Measurements from ENCODE around the gene TBCK.

TBCK gene

DNA sequence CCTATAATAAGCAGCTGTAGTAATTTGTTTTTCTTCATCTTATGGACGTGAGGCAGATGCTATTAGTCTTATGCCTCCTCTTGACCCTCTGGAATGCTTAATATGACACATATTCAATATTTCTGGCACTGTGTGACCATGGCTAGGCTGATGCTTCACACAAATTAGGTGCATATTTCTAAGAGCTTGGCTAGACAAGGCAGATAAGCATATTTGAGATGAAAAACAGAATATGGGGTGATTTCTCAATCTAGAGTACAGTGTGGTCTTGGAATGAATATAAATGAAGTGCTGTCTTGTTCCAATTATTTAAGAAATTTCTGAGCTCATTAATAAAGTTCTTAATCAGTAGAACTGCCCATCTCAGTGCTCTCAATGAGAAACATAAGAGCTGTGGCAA, 264.5 kb downstream of the TBCK start:
- DNase-seq = no peak
- no peak overlapping the region for H3K4me3 ChIP-seq (ENCODE audit: low read depth, low read length)
- no peak overlapping the region for H3K27ac ChIP-seq
- no peaks in the 10 kb centered on the region for H3K36me3 ChIP-seq (replicated peaks)
- in situ Hi-C loops (cut with HindIII; ENCODE audit: low pct_ligation_motif_present, low sequenced_read_pairs) = no loop called here
- TF ChIP-seq, protein P1, sequence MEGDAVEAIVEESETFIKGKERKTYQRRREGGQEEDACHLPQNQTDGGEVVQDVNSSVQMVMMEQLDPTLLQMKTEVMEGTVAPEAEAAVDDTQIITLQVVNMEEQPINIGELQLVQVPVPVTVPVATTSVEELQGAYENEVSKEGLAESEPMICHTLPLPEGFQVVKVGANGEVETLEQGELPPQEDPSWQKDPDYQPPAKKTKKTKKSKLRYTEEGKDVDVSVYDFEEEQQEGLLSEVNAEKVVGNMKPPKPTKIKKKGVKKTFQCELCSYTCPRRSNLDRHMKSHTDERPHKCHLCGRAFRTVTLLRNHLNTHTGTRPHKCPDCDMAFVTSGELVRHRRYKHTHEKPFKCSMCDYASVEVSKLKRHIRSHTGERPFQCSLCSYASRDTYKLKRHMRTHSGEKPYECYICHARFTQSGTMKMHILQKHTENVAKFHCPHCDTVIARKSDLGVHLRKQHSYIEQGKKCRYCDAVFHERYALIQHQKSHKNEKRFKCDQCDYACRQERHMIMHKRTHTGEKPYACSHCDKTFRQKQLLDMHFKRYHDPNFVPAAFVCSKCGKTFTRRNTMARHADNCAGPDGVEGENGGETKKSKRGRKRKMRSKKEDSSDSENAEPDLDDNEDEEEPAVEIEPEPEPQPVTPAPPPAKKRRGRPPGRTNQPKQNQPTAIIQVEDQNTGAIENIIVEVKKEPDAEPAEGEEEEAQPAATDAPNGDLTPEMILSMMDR (IDR thresholded peaks at IDR 0.05; ENCODE audit: low read depth, low read length, missing control alignments) = no peak
- no peaks in the 10 kb centered on the region for H3K27me3 ChIP-seq (replicated peaks)

DNA sequence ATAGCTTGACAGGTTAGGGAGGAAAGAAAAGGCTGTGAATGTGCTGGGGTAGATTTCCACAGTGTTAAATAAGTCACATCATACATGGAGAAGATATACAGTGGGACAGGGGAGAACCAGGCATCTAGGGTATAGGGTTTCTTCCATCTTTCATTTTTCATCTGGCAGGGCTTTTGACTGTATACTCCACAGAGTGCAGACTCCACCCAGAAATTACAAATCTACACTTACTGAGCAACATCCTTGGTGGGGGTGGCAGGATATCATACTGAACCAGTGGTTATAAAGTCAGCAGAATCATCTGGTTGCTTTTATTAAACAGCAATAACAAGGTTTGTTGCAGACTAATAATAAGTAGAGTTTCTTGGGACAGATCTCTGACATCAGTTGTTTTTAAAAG, 266.5 kb downstream of the TBCK start:
- TF ChIP-seq, protein P1 (IDR thresholded peaks at IDR 0.05; ENCODE audit: low read depth, low read length, missing control alignments) = no peak
- Histone ChIP-seq H3K27me3 (replicated peaks) (no peaks in the 10 kb centered on the region), H3K4me3 (ENCODE audit: low read depth, low read length) (no peak overlapping the region), H3K27ac (no peak overlapping the region), H3K36me3 (replicated peaks) (no peaks in the 10 kb centered on the region)
- in situ Hi-C loops (cut with HindIII; ENCODE audit: low pct_ligation_motif_present, low sequenced_read_pairs) = no loop called here
- DNase-seq = no peak

DNA sequence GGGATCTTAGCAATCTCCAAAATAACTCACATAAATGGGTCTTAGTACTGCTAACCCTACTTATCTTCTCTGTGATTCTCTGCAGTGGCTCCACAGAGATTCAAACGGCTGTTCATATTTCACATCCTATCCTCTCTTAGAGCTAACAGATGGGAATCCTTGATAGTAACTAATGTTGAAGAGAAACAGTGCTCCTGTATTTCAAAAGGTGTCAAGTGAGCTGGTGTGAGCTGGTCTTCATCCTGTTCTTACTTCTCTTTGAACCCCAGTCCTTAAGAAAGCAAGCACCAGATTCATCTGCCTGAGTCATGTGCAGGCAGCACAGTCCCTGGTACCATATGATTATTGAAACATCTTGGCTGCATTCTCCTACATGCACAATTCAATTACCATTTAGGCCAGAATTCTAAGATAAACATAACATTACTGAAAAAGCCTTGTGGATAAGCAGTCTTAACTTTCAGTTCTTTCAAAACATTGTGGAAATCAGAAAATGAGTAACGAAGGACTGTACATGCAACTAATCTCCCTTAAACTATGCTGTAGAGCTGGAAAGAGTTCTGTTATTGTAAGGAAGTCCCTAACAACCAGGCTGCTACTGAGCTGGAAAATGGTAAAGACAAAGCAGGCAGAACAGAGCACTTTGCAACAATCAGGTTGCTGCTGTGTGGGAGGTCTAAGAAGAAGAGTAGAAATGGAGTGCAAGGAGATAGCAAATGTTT, 267.6 kb downstream of the TBCK start:
- no peak for DNase-seq
- Histone ChIP-seq H3K27ac (no peak overlapping the region), H3K36me3 (replicated peaks) (no peaks in the 10 kb centered on the region), H3K4me3 (ENCODE audit: low read depth, low read length) (no peak overlapping the region), H3K27me3 (replicated peaks) (no peaks in the 10 kb centered on the region)
- TF ChIP-seq, protein P1 (IDR thresholded peaks at IDR 0.05; ENCODE audit: low read depth, low read length, missing control alignments) = no peak
- in situ Hi-C loops (cut with HindIII; ENCODE audit: low pct_ligation_motif_present, low sequenced_read_pairs) = no loop called here

DNA sequence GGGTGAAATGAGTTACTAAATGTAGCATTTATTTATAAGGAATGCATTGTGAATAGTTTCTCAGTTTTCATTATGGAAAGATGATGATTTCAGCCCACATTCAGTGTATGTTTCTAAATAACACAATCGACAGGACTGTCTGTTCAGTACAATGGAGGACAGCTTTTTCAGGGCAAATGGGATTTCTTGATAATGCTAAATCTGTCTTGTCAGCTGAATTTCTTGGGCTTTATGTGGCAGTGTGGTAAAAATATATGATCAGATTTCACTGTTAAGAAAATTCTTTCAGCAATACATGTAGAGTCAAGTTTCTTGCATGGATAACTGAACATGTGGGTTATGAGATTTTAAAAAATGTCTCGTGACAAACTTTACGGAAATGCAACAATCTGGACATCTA, 269.9 kb downstream of the TBCK start:
- TF ChIP-seq, protein P1 (IDR thresholded peaks at IDR 0.05; ENCODE audit: low read depth, low read length, missing control alignments) = no peak
- Histone ChIP-seq H3K36me3 (replicated peaks) (no peaks in the 10 kb centered on the region), H3K27ac (no peak overlapping the region), H3K27me3 (replicated peaks) (no peaks in the 10 kb centered on the region), H3K4me3 (ENCODE audit: low read depth, low read length) (no peak overlapping the region)
- in situ Hi-C loops (cut with HindIII; ENCODE audit: low pct_ligation_motif_present, low sequenced_read_pairs) = no loop called here
- DNase-seq = no peak

DNA sequence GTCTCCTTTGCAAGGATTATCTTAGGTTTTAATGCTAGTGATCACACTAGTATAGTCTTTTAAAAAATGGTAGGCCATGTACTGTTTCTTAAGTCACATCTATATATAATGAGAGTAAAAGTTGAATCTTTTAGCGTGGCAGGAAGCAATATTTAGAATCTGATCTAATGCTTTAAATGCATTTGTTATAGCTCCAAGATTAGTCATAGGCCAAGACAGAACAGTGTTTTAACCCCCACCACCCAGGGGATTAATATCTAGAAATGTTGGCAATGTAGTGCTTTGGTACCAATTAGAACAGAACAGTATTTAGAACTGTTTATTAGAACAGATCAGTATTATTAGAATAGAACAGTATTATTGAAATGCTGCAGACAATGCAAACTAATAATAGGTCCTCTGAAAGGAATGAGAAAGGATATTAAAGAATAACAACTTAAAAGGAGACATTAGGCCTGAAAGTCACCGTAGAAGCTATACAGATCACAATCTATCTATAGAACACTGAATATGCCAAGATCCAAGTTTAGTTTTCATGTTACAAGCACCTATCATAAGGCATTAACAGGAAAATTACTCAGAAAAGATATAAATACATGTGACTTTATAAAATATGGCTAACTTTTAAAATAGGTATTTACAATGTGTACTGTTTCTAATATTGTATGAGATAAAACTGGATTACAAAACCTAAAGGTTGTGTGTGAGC, 274.6 kb downstream of the TBCK start:
- Histone ChIP-seq H3K27ac (no peak overlapping the region), H3K4me3 (ENCODE audit: low read depth, low read length) (no peak overlapping the region), H3K27me3 (replicated peaks) (no peaks in the 10 kb centered on the region), H3K36me3 (replicated peaks) (no peaks in the 10 kb centered on the region)
- in situ Hi-C loops (cut with HindIII; ENCODE audit: low pct_ligation_motif_present, low sequenced_read_pairs) = no loop called here
- no peak for DNase-seq
- TF ChIP-seq, protein P1 (IDR thresholded peaks at IDR 0.05; ENCODE audit: low read depth, low read length, missing control alignments) = no peak
